Measurements from ENCODE around the gene TMEM79. TPM values are rescaled to one million over a fixed set of nuclear protein-coding genes. Genes with fewer than 3 reads are reported as not detected.

TMEM79 gene
- total RNA-seq, 2 donors from 2014 or later = 1.5 to 1.9 TPM

- DNase-seq = no peak
- peaks cover 4% of the 10 kb centered on the region for H3K27me3 Mint-ChIP-seq (ENCODE audit: insufficient read depth)
- 88 to 100% methylated on average over 2 to 10 of the region's 10 CpGs for WGBS, 2 experiments (ENCODE audit: insufficient coverage in 1 of 2, insufficient read length in 1 of 2)
- Histone ChIP-seq H3K4me3 (ENCODE audit: low read length) (no peak overlapping the region), H3K36me3 (ENCODE audit: control insufficient read depth, insufficient read depth, low read length) (peaks cover 20% of the 10 kb centered on the region), H3K27me3 (ENCODE audit: control insufficient read depth, insufficient read depth, low read length, poor library complexity, severe bottlenecking) (no peaks in the 10 kb centered on the region), H3K4me1 (ENCODE audit: control insufficient read depth, insufficient read depth, low read length) (no peaks in the 10 kb centered on the region), H3K9me3 (ENCODE audit: control insufficient read depth, low read length) (no peaks in the 10 kb centered on the region), H3K27ac (ENCODE audit: low read depth, low read length) (no peak overlapping the region), H3K9ac (ENCODE audit: extremely low read depth, low read length, poor library complexity, severe bottlenecking) (no peak overlapping the region)
- H3K4me1 Mint-ChIP-seq = peaks cover 6% of the 10 kb centered on the region
- TF ChIP-seq, protein P1, sequence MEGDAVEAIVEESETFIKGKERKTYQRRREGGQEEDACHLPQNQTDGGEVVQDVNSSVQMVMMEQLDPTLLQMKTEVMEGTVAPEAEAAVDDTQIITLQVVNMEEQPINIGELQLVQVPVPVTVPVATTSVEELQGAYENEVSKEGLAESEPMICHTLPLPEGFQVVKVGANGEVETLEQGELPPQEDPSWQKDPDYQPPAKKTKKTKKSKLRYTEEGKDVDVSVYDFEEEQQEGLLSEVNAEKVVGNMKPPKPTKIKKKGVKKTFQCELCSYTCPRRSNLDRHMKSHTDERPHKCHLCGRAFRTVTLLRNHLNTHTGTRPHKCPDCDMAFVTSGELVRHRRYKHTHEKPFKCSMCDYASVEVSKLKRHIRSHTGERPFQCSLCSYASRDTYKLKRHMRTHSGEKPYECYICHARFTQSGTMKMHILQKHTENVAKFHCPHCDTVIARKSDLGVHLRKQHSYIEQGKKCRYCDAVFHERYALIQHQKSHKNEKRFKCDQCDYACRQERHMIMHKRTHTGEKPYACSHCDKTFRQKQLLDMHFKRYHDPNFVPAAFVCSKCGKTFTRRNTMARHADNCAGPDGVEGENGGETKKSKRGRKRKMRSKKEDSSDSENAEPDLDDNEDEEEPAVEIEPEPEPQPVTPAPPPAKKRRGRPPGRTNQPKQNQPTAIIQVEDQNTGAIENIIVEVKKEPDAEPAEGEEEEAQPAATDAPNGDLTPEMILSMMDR (conservative IDR thresholded peaks at IDR 0.05) = no peak
- no peaks in the 10 kb centered on the region for H3K9me3 Mint-ChIP-seq
- peak overlapping the region; percentile 51 for H3K4me3 Mint-ChIP-seq
- peaks cover 22% of the 10 kb centered on the region for H3K36me3 Mint-ChIP-seq (ENCODE audit: low read depth)
- H3K27ac Mint-ChIP-seq = peak overlapping the region; percentile 42
Observed at GRCh38 chr1:156246241-156246780, 37.8 kb upstream of the TMEM79 start.

GRCh38 chr1:156246781-156247459, 37.2 kb upstream of the TMEM79 start:
- Histone ChIP-seq H3K27me3 (ENCODE audit: control insufficient read depth, insufficient read depth, low read length, poor library complexity, severe bottlenecking) (no peaks in the 10 kb centered on the region), H3K4me3 (ENCODE audit: low read length) (no peak overlapping the region), H3K9ac (ENCODE audit: extremely low read depth, low read length, poor library complexity, severe bottlenecking) (no peak overlapping the region), H3K4me1 (ENCODE audit: control insufficient read depth, insufficient read depth, low read length) (no peaks in the 10 kb centered on the region), H3K36me3 (ENCODE audit: control insufficient read depth, insufficient read depth, low read length) (peaks cover 26% of the 10 kb centered on the region), H3K9me3 (ENCODE audit: control insufficient read depth, low read length) (no peaks in the 10 kb centered on the region), H3K27ac (ENCODE audit: low read depth, low read length) (no peak overlapping the region)
- H3K4me1 Mint-ChIP-seq = peaks cover 6% of the 10 kb centered on the region
- H3K9me3 Mint-ChIP-seq = no peaks in the 10 kb centered on the region
- DNase-seq = peak; percentile 60
- H3K27me3 Mint-ChIP-seq (ENCODE audit: insufficient read depth) = peaks cover 4% of the 10 kb centered on the region
- no peak overlapping the region for H3K27ac Mint-ChIP-seq
- H3K36me3 Mint-ChIP-seq (ENCODE audit: low read depth) = peaks cover 23% of the 10 kb centered on the region
- H3K4me3 Mint-ChIP-seq = no peak overlapping the region
- whole genome bisulfite sequencing, 2 experiments (ENCODE audit: insufficient coverage in 1 of 2, insufficient read length in 1 of 2) = 92 to 96% methylated on average over 5 to 16 of the region's 16 CpGs
- TF ChIP-seq, protein P1 (conservative IDR thresholded peaks at IDR 0.05) = peak; percentile 21

- Histone ChIP-seq H3K9me3 (ENCODE audit: control insufficient read depth, low read length) (no peaks in the 10 kb centered on the region), H3K4me3 (ENCODE audit: low read length) (no peak within 1 kb of the TSS), H3K9ac (ENCODE audit: extremely low read depth, low read length, poor library complexity, severe bottlenecking) (no peak within 1 kb of the TSS), H3K4me1 (ENCODE audit: control insufficient read depth, insufficient read depth, low read length) (no peaks in the 10 kb centered on the region), H3K27ac (ENCODE audit: low read depth, low read length) (peak within 1 kb of the TSS; percentile 80), H3K36me3 (ENCODE audit: control insufficient read depth, insufficient read depth, low read length) (peaks cover 34% of the 10 kb centered on the region), H3K27me3 (ENCODE audit: control insufficient read depth, insufficient read depth, low read length, poor library complexity, severe bottlenecking) (no peaks in the 10 kb centered on the region)
- H3K27me3 Mint-ChIP-seq (ENCODE audit: insufficient read depth) = peaks cover 4% of the 10 kb centered on the region
- H3K4me1 Mint-ChIP-seq = peaks cover 6% of the 10 kb centered on the region
- no peak within 1 kb of the TSS for H3K4me3 Mint-ChIP-seq
- 81 to 88% methylated on average over 10 to 16 of the region's 16 CpGs for WGBS, 2 experiments (ENCODE audit: insufficient coverage in 1 of 2, insufficient read length in 1 of 2)
- H3K27ac Mint-ChIP-seq = no peak within 1 kb of the TSS
- H3K9me3 Mint-ChIP-seq = no peaks in the 10 kb centered on the region
- DNase-seq = peak; percentile 66
- TF ChIP-seq, protein P1 (conservative IDR thresholded peaks at IDR 0.05) = no peak
- H3K36me3 Mint-ChIP-seq (ENCODE audit: low read depth) = peaks cover 30% of the 10 kb centered on the region
Observed at GRCh38 chr1:156247460-156248322, 36.4 kb upstream of the TMEM79 start, which contains the start of gene PAQR6. Gene PAQR6, minus strand, starts transcription at chr1:156248056. Its CDS starts 1,325 bp downstream, at chr1:156246731.

Measured in endodermal cell (in vitro differentiated cells).